GM12878 (cell line): Measurements from ENCODE around the gene S100B. TPM values are rescaled to one million over a fixed set of nuclear protein-coding genes. Genes with fewer than 3 reads are reported as not detected.

ENCODE experiments used
- ATAC-seq: fragments of 200-7000 bp; cut with Tn5 transposase; 3 replicates; pipeline ENCODE4 v1.9.1; 2020; ENCODE audit warnings: mild to moderate bottlenecking, moderate library complexity
- BruUV-seq: library from RNA; stranded (reverse); fragments of 400-500 nt; replicated peaks from 2 replicates; lab custom pipeline; 2021; lab: Mats Ljungman, UMichigan
- CTCF ChIA-PET: fragments of 300-600 bp; sonication (Branson Sonifier 250); formaldehyde crosslinking; extraction: SDS; loops from one replicate; lab custom pipeline; 2021; ENCODE audit warnings: inconsistent platforms; lab: Yijun Ruan, JAX
- POLR2A ChIA-PET: fragments of 350-600 bp; formaldehyde crosslinking; extraction: SDS; loops from one replicate; lab custom pipeline; 2021; ENCODE audit warnings: inconsistent platforms; lab: Charles Lee
- RAD21 ChIA-PET: fragments of 300-600 bp; sonication (Branson Sonifier 250); formaldehyde crosslinking; loops from one replicate; lab custom pipeline; 2023; ENCODE audit warnings: antibody characterized with exemption; ENCODE audit not compliant: unreplicated experiment; lab: Charles Lee
- SMC1A ChIA-PET: fragments of 300-600 bp; sonication (Branson Sonifier 250); formaldehyde crosslinking; loops from one replicate; lab custom pipeline; 2023; ENCODE audit not compliant: unreplicated experiment, uncharacterized antibody; lab: Charles Lee
- DNase-seq: peaks from one replicate; pipeline ENCODE4 v3.0.0-alpha.2; 2011; ENCODE audit warnings: low read depth, low spot score
- FAIRE-seq: peaks from 3 replicates; lab custom pipeline; 2011; peaks lifted over from hg19 to GRCh38; lab: Jason Lieb, UNC
- H2AFZ ChIP-seq: 2 replicates; pipeline ENCODE4 v1.6.0; 2011; ENCODE audit warnings: low read depth, low read length, control low read depth; ENCODE audit not compliant: control insufficient read depth
- H3K27ac ChIP-seq: 2 replicates; pipeline ENCODE4 v1.5.1; 2011; ENCODE audit warnings: control low read depth; ENCODE audit not compliant: control insufficient read depth, insufficient read depth
- H3K27me3 ChIP-seq, 2 experiments: replicated peaks in 1 of 2; 2 replicates each; pipeline versions ENCODE4 v1.6.0 to v1.6.1; 2011; ENCODE audit warnings: low read length in 1 of 2; ENCODE audit not compliant: control insufficient read depth in 2 of 2, insufficient read depth in 2 of 2
- H3K36me3 ChIP-seq, 2 experiments: 2 replicates each; pipeline ENCODE4 v1.5.1; 2011; ENCODE audit warnings: low read length in 1 of 2; ENCODE audit not compliant: control insufficient read depth in 2 of 2, insufficient read depth in 2 of 2
- H3K4me1 ChIP-seq: 2 replicates; pipeline ENCODE4 v1.6.1; 2011; ENCODE audit warnings: mild to moderate bottlenecking, low read length, moderate library complexity, mixed read lengths; ENCODE audit not compliant: control insufficient read depth, insufficient read depth
- H3K4me2 ChIP-seq: 2 replicates; pipeline ENCODE4 v1.6.0; 2011; ENCODE audit warnings: control low read depth; ENCODE audit not compliant: control insufficient read depth, insufficient read depth
- H3K4me3 ChIP-seq: fragments of 200-600 bp; sonication (generic); 2 replicates; pipeline ENCODE4 v1.5.1; 2016
- H3K79me2 ChIP-seq: 2 replicates; pipeline ENCODE4 v1.6.0; 2011; ENCODE audit warnings: low read length; ENCODE audit not compliant: control insufficient read depth, insufficient read depth
- H3K9ac ChIP-seq: 2 replicates; pipeline ENCODE4 v1.8.0; 2011; ENCODE audit warnings: low read length, control low read depth, mixed read lengths; ENCODE audit not compliant: control insufficient read depth, insufficient read depth
- H3K9me3 ChIP-seq: replicated peaks from 3 replicates; pipeline ENCODE4 v1.5.1; 2011; ENCODE audit warnings: mild to moderate bottlenecking, low read length; ENCODE audit not compliant: control insufficient read depth, insufficient read depth
- H4K20me1 ChIP-seq: 2 replicates; pipeline ENCODE4 v1.6.0; 2011; ENCODE audit not compliant: control insufficient read depth, insufficient read depth
- CHD1 ChIP-seq: IDR thresholded peaks from 2 replicates; pipeline ENCODE4 v1.6.1; 2012; ENCODE audit warnings: low read depth, low read length, improper control_type of control experiment
- NR2C2 ChIP-seq: IDR thresholded peaks from 2 replicates; pipeline ENCODE4 v1.6.1; 2011; ENCODE audit warnings: borderline replicate concordance, low read depth; ENCODE audit not compliant: control insufficient read depth, insufficient read length
- RCOR1 ChIP-seq: conservative IDR thresholded peaks from 2 replicates; pipeline ENCODE4 v1.6.1; 2012; ENCODE audit warnings: low read depth, low read length, improper control_type of control experiment
- RUNX3 ChIP-seq: IDR thresholded peaks from 2 replicates; pipeline ENCODE4 v1.6.1; 2012; ENCODE audit warnings: low read length, inconsistent platforms
- SIX5 ChIP-seq: IDR thresholded peaks from 2 replicates; pipeline ENCODE4 v1.6.1; 2011; ENCODE audit warnings: mild to moderate bottlenecking, low read depth, low read length, moderate library complexity; ENCODE audit not compliant: severe bottlenecking
- SMAD1 ChIP-seq: fragments of 450-650 bp; IDR thresholded peaks from 2 replicates; pipeline ENCODE4 v1.6.1; 2018; ENCODE audit warnings: mild to moderate bottlenecking, low read depth; ENCODE audit not compliant: partially characterized antibody
- SREBF1 ChIP-seq: IDR thresholded peaks from 2 replicates; pipeline ENCODE4 v1.6.1; 2012; ENCODE audit warnings: mild to moderate bottlenecking, low read length
- SUZ12 ChIP-seq: fragments of 200-600 bp; sonication (generic); IDR thresholded peaks from one replicate; pipeline ENCODE4 v1.6.1; 2018; ENCODE audit warnings: antibody characterized with exemption, mild to moderate bottlenecking; ENCODE audit not compliant: unreplicated experiment
- ZNF622 ChIP-seq: fragments of 450-650 bp; IDR thresholded peaks from 2 replicates; pipeline ENCODE4 v1.6.1; 2017; ENCODE audit warnings: mild to moderate bottlenecking, inconsistent platforms
- ZZZ3 ChIP-seq: IDR thresholded peaks from 2 replicates; pipeline ENCODE4 v1.6.1; 2011; ENCODE audit warnings: low read depth; ENCODE audit not compliant: control insufficient read depth, insufficient read length
- WGBS: methylation state at CpG from one replicate; pipeline ENCODE4 v1.1.6; 2016; ENCODE audit warnings: low lambda C conversion rate; ENCODE audit not compliant: insufficient replicate concordance, insufficient coverage; ENCODE audit errors: missing lambda C conversion rate; 5-methylcytosine and 5-hydroxymethylcytosine counted together
- in situ Hi-C: fragments of 300-500 bp; cut with MboI; formaldehyde crosslinking; loops from 9 replicates; pipeline ENCODE4 v1.14.3; 2018; ENCODE audit warnings: mixed read lengths
- intact Hi-C: fragments of 100-400 bp; cut with micrococcal nuclease; formaldehyde crosslinking; loops from one replicate; pipeline ENCODE4 v1.14.2; 2022; ENCODE audit not compliant: unreplicated experiment
- polyA plus RNA-seq, 11 experiments: library from polyadenylated mRNA; depleted of rRNA in 4 of 11; unstranded in 6 of 11; stranded (reverse) in 5 of 11; fragments of >200 nt; fragmentation: Nextera tagmentation in 4 of 11; fragmentation: Illumina TruSeq in 1 of 11; extraction: Ambion mirVana in 4 of 11; extraction: Trizol in 1 of 11; gene quantifications; 1 replicate in 1 of 11; 2 replicates in 10 of 11; pipeline versions ENCODE4 v1.2.1 to v1.2.3, GENCODE V29; 2011 to 2016; ENCODE audit warnings: inconsistent platforms in 2 of 11, missing spikeins in 2 of 11, low read depth in 1 of 11
- total RNA-seq, 4 experiments: library from RNA; depleted of rRNA in 3 of 4; stranded (reverse); fragments of >200 nt in 3 of 4; fragmentation: Illumina TruSeq in 1 of 4; extraction: Trizol in 1 of 4; gene quantifications; 2 replicates each; pipeline versions ENCODE4 v1.2.1 to v1.2.3, GENCODE V29; 2013 to 2021
- TF ChIP-seq, protein P1 (sequence below): fragments of 450-650 bp; IDR thresholded peaks from 2 replicates; pipeline ENCODE4 v1.6.1; 2016; ENCODE audit warnings: mild to moderate bottlenecking, moderate library complexity, borderline replicate concordance
- TF ChIP-seq, protein P2 (sequence below): IDR thresholded peaks from 2 replicates; pipeline ENCODE4 v1.6.1; 2012; ENCODE audit warnings: low read depth, low read length, improper control_type of control experiment
- TF ChIP-seq, protein P3 (sequence below): fragments of 150-350 bp; IDR thresholded peaks from 2 replicates; pipeline ENCODE4 v1.6.1; 2016; ENCODE audit warnings: low read depth, low read length

S100B gene
- total and polyA plus RNA-seq, 10 of the 15 experiments (the other 5 are each of a cell fraction or from before 2014, with no cell fraction given), result 0.11 to 0.22 TPM; not detected in 8

DNA sequence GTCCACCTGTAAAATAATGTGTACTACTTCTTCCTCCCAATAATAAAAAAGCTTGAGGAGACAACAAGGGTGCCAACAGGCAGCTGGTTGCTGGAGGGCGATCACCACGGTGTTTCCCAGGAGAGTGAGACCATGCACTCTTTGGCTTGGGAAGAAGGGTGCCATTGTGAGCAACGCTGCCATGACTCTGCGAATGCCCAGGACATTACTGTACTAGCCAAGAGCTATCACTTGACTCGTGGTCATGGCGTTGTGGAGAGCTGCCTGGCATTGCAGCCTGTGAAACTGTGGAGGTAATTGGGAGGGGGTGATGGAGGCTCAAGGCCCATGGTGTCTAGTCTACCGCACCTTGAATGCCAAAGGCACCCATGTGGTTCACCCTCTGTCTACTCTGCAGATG, 16.0 kb upstream of the S100B start:
- intact Hi-C loops (no loop called here), in situ Hi-C loops (no loop called here)
- Histone ChIP-seq H3K9me3 (no peaks in the 10 kb centered on the region; the same call in 2 of the 3 replicates), H3K36me3 (no peaks in the 10 kb centered on the region), H3K27me3 (no peaks in the 10 kb centered on the region; a peak in 1 of 4 replicates), H3K4me1 (peaks cover 7% of the 10 kb centered on the region), H3K9ac (no peak overlapping the region), H3K4me2 (no peak overlapping the region), H3K4me3 (no peak overlapping the region), H3K27ac (no peak overlapping the region), H3K79me2 (no peaks in the 10 kb centered on the region), H2AFZ (no peak overlapping the region), H4K20me1 (no peaks in the 10 kb centered on the region)
- 67% methylated on average over 7 of the region's 7 CpGs for WGBS
- POLR2A ChIA-PET, result no interaction called here
- DNase-seq, result no peak
- no peak for FAIRE-seq
- SMC1A ChIA-PET, result interaction anchor here (1.1 kb wide), 1 partner anchor 15 kb away, joined by 3 read pairs; the partner anchor contains the start of gene S100B
- CTCF ChIA-PET, result no interaction called here
- no peak for ATAC-seq
- no TSS peak for BruUV-seq
- RAD21 ChIA-PET, result no interaction called here
- TF ChIP-seq ZZZ3 (no peak), RCOR1 (no peak), SIX5 (no peak), SMAD1 (no peak), RUNX3 (no peak), CHD1 (no peak), SUZ12 (no peak), NR2C2 (no peak), SREBF1 (no peak), ZNF622 (no peak)
- TF ChIP-seq, protein P1, sequence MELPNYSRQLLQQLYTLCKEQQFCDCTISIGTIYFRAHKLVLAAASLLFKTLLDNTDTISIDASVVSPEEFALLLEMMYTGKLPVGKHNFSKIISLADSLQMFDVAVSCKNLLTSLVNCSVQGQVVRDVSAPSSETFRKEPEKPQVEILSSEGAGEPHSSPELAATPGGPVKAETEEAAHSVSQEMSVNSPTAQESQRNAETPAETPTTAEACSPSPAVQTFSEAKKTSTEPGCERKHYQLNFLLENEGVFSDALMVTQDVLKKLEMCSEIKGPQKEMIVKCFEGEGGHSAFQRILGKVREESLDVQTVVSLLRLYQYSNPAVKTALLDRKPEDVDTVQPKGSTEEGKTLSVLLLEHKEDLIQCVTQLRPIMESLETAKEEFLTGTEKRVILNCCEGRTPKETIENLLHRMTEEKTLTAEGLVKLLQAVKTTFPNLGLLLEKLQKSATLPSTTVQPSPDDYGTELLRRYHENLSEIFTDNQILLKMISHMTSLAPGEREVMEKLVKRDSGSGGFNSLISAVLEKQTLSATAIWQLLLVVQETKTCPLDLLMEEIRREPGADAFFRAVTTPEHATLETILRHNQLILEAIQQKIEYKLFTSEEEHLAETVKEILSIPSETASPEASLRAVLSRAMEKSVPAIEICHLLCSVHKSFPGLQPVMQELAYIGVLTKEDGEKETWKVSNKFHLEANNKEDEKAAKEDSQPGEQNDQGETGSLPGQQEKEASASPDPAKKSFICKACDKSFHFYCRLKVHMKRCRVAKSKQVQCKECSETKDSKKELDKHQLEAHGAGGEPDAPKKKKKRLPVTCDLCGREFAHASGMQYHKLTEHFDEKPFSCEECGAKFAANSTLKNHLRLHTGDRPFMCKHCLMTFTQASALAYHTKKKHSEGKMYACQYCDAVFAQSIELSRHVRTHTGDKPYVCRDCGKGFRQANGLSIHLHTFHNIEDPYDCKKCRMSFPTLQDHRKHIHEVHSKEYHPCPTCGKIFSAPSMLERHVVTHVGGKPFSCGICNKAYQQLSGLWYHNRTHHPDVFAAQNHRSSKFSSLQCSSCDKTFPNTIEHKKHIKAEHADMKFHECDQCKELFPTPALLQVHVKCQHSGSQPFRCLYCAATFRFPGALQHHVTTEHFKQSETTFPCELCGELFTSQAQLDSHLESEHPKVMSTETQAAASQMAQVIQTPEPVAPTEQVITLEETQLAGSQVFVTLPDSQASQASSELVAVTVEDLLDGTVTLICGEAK, result no peak
- TF ChIP-seq, protein P2, sequence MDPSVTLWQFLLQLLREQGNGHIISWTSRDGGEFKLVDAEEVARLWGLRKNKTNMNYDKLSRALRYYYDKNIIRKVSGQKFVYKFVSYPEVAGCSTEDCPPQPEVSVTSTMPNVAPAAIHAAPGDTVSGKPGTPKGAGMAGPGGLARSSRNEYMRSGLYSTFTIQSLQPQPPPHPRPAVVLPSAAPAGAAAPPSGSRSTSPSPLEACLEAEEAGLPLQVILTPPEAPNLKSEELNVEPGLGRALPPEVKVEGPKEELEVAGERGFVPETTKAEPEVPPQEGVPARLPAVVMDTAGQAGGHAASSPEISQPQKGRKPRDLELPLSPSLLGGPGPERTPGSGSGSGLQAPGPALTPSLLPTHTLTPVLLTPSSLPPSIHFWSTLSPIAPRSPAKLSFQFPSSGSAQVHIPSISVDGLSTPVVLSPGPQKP, result no peak
- TF ChIP-seq, protein P3, sequence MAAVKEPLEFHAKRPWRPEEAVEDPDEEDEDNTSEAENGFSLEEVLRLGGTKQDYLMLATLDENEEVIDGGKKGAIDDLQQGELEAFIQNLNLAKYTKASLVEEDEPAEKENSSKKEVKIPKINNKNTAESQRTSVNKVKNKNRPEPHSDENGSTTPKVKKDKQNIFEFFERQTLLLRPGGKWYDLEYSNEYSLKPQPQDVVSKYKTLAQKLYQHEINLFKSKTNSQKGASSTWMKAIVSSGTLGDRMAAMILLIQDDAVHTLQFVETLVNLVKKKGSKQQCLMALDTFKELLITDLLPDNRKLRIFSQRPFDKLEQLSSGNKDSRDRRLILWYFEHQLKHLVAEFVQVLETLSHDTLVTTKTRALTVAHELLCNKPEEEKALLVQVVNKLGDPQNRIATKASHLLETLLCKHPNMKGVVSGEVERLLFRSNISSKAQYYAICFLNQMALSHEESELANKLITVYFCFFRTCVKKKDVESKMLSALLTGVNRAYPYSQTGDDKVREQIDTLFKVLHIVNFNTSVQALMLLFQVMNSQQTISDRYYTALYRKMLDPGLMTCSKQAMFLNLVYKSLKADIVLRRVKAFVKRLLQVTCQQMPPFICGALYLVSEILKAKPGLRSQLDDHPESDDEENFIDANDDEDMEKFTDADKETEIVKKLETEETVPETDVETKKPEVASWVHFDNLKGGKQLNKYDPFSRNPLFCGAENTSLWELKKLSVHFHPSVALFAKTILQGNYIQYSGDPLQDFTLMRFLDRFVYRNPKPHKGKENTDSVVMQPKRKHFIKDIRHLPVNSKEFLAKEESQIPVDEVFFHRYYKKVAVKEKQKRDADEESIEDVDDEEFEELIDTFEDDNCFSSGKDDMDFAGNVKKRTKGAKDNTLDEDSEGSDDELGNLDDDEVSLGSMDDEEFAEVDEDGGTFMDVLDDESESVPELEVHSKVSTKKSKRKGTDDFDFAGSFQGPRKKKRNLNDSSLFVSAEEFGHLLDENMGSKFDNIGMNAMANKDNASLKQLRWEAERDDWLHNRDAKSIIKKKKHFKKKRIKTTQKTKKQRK, result no peak
